ENCODE measurements around the gene BTF3.
"Not testable (repeated sequence)": the region's sequence is repeated elsewhere in the genome, so short reads cannot be mapped to it uniquely, and the experiment has no call there.

BTF3 gene

GRCh38 chr5:73486119-73486899 is 11.9 kb upstream of the BTF3 start:
- no peak for DNase-seq (ENCODE audit: low spot score)

- not testable (repeated sequence) for DNase-seq (ENCODE audit: low spot score)
Observed at GRCh38 chr5:73487257-73487656, 11.0 kb upstream of the BTF3 start.

DNA sequence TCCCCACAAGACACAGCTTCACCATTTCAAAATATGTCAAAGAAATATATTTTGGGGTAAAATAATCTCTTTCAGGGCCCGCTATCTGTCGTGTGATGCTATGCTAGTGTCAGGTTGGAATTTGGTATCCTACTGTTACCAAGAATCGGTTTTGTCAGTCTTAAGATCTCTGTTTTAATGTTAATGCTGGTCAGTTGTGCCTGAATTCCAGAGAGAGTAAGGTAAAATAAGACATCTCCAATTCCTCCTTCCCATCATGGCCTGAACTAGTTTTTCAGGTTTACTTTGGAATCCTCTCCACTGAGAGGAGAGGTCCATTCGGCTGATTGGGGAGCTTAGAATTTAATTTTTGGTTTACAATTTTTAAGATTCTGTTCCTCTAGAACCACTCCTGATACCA is 10.4 kb upstream of the BTF3 start:
- no peak for DNase-seq (ENCODE audit: low spot score)

DNA sequence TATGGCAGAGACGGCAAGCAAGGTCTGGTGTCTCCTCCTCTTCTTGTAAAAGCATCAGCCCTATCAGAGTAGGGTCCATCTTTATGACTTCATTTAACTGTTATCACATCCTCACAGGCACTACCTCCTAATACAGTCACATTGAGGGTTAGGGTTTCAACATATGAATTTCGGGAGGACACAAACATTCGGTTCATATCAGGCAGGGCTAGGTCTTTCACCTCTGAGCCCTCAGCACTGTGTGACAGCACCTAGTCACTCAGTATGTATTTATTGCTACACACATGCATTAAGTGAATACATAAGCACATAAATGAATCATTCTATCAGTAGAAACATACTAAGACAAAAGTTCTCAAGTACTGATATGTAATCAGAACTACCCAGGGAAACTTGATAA is 9.4 kb upstream of the BTF3 start:
- no peak for DNase-seq (ENCODE audit: low spot score)

DNA sequence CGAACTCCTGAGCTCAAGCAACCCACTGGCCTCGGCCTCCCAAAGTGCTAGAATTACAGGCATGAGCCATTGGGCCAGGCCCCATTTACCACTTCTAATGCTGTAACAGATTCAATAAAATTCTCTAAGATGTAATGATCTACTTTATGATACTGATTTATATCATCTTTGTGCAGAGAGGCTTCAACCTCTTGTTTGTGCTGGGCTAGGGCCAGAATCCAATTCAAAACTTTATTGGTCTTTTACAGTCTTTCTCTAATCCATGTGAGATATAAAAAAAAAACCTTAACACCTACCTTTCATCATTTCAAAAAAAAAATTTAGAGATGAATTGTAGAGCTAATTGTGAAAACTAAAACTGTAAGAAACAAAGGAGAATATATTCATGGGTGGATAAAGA is 8.2 kb upstream of the BTF3 start:
- no peak for DNase-seq (ENCODE audit: low spot score)

DNA sequence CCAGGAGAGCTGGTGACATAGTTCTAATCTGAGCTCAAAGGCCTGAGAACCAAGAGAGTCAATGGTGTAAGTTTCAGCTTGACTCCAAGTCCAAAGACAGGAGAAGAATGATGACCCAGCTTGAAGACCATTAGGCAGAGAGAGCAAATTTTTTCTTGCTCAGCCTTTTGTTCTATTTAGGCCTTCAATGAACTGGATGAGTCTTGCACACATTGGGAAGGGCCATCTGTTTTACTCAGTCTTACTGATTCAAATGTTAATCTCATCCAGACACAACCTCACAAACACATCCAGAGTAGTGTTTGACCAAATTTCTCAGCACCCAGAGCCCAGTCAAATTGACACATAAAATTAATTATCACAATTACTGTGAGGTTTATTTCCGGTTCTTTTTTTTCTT is 7.1 kb upstream of the BTF3 start:
- no peak for DNase-seq (ENCODE audit: low spot score)

DNA sequence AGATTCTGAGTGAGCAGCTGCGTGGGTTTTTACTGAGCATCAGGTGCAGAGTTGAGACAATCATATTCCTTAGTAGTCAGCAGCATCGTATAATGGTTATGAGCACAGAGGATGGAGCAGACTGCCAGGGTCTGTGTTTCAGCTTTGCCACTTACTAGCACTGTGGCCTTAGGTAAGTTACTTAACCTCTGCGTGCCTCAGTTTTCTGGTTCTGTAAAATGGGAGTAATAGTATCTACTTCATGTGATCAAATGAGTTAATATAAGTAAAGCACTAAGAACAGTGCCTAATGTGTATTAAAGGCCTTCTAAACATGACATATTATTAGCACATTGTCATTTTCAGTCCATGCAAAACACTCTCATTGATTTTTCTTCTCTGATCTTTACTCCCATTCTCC is 4.8 kb upstream of the BTF3 start:
- no peak for DNase-seq (ENCODE audit: low spot score)

- no peak for DNase-seq (ENCODE audit: low spot score)
Observed at GRCh38 chr5:73494721-73495120, 3.5 kb upstream of the BTF3 start.

- DNase-seq (ENCODE audit: low spot score), result no peak
Observed at GRCh38 chr5:73495772-73496335, 2.4 kb upstream of the BTF3 start.

DNA sequence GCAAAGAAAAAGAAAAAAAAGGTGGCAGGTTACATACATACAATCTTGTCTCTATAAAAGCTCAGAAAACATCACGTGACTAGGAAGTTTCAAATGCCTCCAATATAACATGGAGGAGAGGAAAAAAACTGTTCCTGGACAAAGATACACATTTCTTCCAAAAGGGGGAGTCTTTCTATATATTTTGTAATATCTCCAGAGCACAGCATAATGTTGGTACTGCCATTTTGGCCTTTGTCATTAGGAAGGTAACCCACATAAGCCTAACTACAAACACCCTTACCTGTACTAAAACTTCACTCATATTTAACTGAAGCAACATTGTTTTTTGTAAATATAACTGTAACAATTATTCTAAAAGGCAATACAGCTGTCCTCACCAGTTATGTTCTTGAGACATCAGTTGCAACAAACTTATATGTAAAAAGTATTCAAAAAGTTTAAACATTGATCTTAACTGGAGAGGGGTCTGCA is 1.2 kb upstream of the BTF3 start:
- DNase-seq (ENCODE audit: low spot score), result peak; percentile 36

DNA sequence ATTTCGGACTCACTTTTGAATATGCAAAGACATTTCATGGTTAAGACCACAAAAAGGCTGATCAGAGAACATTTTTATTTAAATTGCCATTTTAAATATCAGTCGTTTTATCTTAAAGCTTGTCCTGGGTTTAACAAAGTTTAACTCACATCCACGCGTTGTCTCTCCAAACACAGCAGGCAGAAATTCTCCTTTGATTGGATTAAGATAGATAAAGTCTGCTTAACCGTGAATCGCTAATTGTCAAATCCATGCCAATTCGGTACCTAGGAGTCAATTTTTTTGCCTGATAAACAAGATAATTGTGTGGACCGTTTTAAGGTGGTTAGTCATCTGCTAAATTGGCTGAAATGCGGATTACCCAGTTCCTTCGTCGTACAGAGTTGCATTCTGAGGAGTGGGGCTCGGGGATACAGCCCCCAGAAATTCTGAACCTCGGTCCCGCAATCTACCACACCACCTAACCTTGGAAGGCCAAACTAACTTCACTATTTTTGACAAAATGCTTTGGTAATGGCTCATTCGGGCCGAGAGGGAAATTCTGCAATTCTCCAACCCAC is 665 bp upstream of the BTF3 start:
- no peak for DNase-seq (ENCODE audit: low spot score)

- no peak for DNase-seq (ENCODE audit: low spot score)
Observed at GRCh38 chr5:73499187-73499586, 945 bp downstream of the BTF3 start.

DNA sequence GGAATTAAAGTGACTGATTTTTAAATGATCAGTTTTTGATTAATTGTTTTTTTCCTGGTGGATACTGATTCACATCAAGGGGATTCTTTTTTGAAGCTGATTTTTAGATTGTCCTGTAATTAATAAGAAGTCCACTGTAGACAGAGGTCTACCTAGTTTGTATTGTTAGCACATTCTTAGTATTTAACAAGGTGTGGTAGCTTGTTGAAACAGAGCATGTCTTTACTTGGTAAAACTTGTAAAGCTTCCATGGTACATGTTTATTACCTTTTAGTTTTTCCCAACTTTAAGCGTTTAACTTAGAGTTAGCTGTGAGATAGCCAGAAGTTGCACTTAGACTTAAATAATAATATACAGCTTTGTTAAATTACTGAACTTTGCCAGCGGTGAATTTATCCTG is 1.5 kb downstream of the BTF3 start:
- no peak for DNase-seq (ENCODE audit: low spot score)

- DNase-seq (ENCODE audit: low spot score), result no peak
Observed at GRCh38 chr5:73501406-73501805, 3.2 kb downstream of the BTF3 start.

GRCh38 chr5:73506459-73506955 is 8.3 kb downstream of the BTF3 start:
- no peak for DNase-seq (ENCODE audit: low spot score)

GRCh38 chr5:73507062-73507461 is 8.8 kb downstream of the BTF3 start:
- DNase-seq (ENCODE audit: low spot score), result no peak

DNA sequence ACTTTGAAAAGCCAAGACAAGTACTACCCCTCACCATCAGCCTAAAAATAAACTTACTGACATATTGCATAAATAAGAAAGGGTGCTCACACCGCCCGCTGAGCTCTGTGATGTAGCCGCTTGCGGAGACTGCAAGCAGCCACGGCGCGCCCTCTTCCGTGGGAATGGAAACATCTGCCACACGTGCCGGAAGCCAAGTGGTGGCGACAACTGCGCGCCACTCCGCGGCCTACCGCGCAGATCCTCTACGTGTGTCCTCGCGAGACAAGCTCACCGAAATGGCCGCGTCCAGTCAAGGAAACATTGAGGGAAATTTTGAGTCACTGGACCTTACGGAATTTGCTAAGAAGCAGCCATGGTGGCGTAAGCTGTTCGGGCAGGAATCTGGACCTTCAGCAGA is 10.3 kb downstream of the BTF3 start:
- DNase-seq (ENCODE audit: low spot score), result not testable (repeated sequence)

DNA sequence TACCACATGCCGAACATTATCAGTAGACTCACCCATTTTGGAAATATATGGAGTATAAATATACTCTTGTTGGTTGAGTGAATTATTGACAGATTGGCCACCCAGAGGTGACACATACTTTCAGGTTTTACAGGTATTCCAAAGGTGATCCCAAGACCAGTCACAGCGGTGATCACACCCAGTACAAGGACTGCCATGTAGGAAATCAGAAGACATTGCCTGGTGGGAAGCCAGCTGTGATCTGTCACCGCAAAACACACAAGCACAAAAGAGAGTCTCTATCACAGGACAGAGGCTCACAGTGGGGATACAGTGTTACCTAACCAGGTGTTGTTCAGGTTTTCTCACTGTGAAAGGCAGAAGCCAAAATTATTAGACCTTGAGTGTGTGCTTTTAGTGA is 15.8 kb downstream of the BTF3 start:
- no peak for DNase-seq (ENCODE audit: low spot score)

- DNase-seq (ENCODE audit: low spot score), result no peak
Observed at GRCh38 chr5:73514418-73514817, 16.2 kb downstream of the BTF3 start.

DNA sequence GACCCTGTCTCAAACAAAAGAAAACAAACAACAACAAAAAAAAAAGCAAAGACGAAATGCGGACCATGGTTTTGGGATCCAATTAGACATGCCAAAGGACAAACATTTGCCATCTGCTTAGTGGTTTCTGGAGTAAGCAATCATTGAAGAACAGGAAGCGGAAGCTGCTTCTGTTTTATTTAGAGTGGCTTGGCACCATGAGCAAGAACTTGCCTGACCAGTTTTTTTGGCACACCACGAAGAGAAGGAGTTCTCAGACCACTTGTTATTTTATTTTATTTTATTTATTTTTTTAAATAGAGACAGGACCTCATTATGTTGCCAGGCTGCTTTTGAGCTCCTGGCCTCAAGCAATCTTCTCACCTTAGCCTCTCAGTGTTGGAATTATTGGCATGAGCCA is 17.0 kb downstream of the BTF3 start:
- DNase-seq (ENCODE audit: low spot score), result no peak

- DNase-seq (ENCODE audit: low spot score), result peak; percentile 65
Observed at GRCh38 chr5:73519531-73520283, 21.5 kb downstream of the BTF3 start.

- no peak for DNase-seq (ENCODE audit: low spot score)
Observed at GRCh38 chr5:73522989-73523388, 24.7 kb downstream of the BTF3 start.

DNA sequence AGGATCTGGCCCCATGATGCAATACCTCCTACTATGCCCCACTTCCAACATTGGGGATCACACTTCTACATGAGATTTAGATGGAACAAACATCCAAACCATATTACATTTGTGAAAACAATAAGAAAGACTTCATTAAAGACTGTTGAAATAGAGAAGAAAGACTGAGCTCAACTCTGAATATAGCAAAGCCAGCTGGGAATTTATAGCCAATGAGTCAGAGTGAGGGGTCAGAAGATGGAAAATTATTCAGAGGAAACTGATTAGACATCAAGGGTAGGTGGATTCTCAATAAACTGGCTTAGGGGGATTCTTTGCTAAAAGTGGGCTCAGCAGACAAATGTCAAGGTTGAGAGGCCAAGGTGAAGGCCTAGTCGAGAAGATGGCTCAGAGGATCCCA is 25.6 kb downstream of the BTF3 start:
- DNase-seq (ENCODE audit: low spot score), result no peak
